ENCODE data around the gene PRDX1. TPM values are rescaled to one million over a fixed set of nuclear protein-coding genes. Genes with fewer than 3 reads are reported as not detected.

PRDX1 gene
- total RNA-seq, 2 donors from 2014 or later, result 64.6 to 103 TPM

DNA sequence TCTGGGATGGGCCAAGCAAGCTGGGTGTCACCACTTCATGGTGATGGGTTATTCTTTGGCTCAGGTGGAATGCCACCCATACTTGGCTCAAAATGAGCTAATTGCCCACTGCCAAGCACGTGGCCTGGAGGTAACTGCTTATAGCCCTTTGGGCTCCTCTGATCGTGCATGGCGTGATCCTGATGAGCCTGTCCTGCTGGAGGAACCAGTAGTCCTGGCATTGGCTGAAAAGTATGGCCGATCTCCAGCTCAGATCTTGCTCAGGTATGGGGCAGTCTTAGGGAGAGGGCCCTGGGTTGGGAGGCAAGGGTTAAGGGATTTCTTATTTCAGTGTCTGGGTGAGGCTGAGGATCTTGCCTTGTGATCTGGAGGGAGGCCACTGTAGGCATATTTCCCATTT is 46.7 kb upstream of the PRDX1 start:
- intact Hi-C loops (cut with DNase I), result loop anchor here (5.0 kb wide), 1 partner anchor 56 kb away; no protein-coding TSS in a partner anchor
- TF ChIP-seq POLR2A (IDR thresholded peaks at IDR 0.05), result no peak
- TF ChIP-seq, protein P1, sequence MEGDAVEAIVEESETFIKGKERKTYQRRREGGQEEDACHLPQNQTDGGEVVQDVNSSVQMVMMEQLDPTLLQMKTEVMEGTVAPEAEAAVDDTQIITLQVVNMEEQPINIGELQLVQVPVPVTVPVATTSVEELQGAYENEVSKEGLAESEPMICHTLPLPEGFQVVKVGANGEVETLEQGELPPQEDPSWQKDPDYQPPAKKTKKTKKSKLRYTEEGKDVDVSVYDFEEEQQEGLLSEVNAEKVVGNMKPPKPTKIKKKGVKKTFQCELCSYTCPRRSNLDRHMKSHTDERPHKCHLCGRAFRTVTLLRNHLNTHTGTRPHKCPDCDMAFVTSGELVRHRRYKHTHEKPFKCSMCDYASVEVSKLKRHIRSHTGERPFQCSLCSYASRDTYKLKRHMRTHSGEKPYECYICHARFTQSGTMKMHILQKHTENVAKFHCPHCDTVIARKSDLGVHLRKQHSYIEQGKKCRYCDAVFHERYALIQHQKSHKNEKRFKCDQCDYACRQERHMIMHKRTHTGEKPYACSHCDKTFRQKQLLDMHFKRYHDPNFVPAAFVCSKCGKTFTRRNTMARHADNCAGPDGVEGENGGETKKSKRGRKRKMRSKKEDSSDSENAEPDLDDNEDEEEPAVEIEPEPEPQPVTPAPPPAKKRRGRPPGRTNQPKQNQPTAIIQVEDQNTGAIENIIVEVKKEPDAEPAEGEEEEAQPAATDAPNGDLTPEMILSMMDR (IDR thresholded peaks at IDR 0.05), result no peak
- Histone ChIP-seq H3K27ac (no peak overlapping the region), H3K4me3 (no peak overlapping the region), H3K27me3 (no peaks in the 10 kb centered on the region), H3K36me3 (replicated peaks in 1 of 2; ENCODE audit: insufficient read depth in 1 of 2, low read depth in 2 of 2) (peaks cover 0 to 27% of the 10 kb centered on the region in 2 donors), H3K4me1 (no peaks in the 10 kb centered on the region), H3K9me3 (no peaks in the 10 kb centered on the region)
- WGBS, 2 donors, result 68 to 86% methylated on average over 1 to 4 of the region's 4 CpGs
- DNase-seq (no peak), ATAC-seq (no peak)

GRCh38 chr1:45567911-45568310 is 46.2 kb upstream of the PRDX1 start:
- ATAC-seq (no peak), DNase-seq (no peak)
- no peaks in the 10 kb centered on the region for H3K9me3 ChIP-seq
- no peak overlapping the region for H3K4me3 ChIP-seq
- H3K4me1 ChIP-seq, result no peaks in the 10 kb centered on the region
- no peak overlapping the region for H3K27ac ChIP-seq
- no peaks in the 10 kb centered on the region for H3K27me3 ChIP-seq
- no peak for TF ChIP-seq POLR2A (IDR thresholded peaks at IDR 0.05)
- TF ChIP-seq, protein P1 (IDR thresholded peaks at IDR 0.05), result no peak
- 79 to 85% methylated on average over 7 of the region's 7 CpGs for WGBS, 2 donors
- peaks cover 0 to 30% of the 10 kb centered on the region in 2 donors for H3K36me3 ChIP-seq (replicated peaks in 1 of 2; ENCODE audit: insufficient read depth in 1 of 2, low read depth in 2 of 2)
- intact Hi-C loops (cut with DNase I), result loop anchor here (5.0 kb wide), 1 partner anchor 56 kb away; no protein-coding TSS in a partner anchor

DNA sequence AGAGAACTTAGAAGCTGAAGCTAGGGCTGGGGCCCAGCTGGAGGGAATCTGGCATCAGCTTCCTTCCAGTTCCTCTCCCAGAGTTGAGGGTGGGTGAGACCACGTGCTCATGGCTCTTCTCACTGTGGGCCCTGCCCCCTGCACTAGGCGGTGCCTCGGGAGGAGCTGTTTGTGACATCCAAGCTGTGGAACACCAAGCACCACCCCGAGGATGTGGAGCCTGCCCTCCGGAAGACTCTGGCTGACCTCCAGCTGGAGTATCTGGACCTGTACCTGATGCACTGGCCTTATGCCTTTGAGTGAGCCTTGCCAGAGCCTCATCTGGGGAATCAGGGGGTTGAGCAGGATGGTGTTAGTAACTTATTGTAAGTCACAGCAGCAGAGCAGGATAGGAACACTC is 45.0 kb upstream of the PRDX1 start:
- H3K4me3 ChIP-seq, result no peak overlapping the region
- peak in 2 of 4 donors; percentile 18 to 35 for DNase-seq
- no peaks in the 10 kb centered on the region for H3K27me3 ChIP-seq
- no peaks in the 10 kb centered on the region for H3K4me1 ChIP-seq
- ATAC-seq, result no peak
- H3K36me3 ChIP-seq (replicated peaks in 1 of 2; ENCODE audit: insufficient read depth in 1 of 2, low read depth in 2 of 2), result peaks cover 0 to 33% of the 10 kb centered on the region in 2 donors
- intact Hi-C loops (cut with DNase I), result loop anchor here (5.0 kb wide), 1 partner anchor 54 kb away; no protein-coding TSS in a partner anchor
- H3K27ac ChIP-seq, result no peak overlapping the region
- WGBS, 2 donors, result 40 to 63% methylated on average over 1 to 3 of the region's 5 CpGs
- no peaks in the 10 kb centered on the region for H3K9me3 ChIP-seq
- TF ChIP-seq POLR2A (IDR thresholded peaks at IDR 0.05), result no peak
- TF ChIP-seq, protein P1 (IDR thresholded peaks at IDR 0.05), result no peak

GRCh38 chr1:45563843-45564242 is 42.2 kb upstream of the PRDX1 start:
- 89 to 100% methylated on average over 2 of the region's 2 CpGs for WGBS, 2 donors
- Histone ChIP-seq H3K36me3 (replicated peaks in 1 of 2; ENCODE audit: insufficient read depth in 1 of 2, low read depth in 2 of 2) (peaks cover 0 to 29% of the 10 kb centered on the region in 2 donors), H3K4me3 (no peak overlapping the region), H3K27ac (no peak overlapping the region), H3K9me3 (no peaks in the 10 kb centered on the region), H3K4me1 (peaks cover 14% of the 10 kb centered on the region), H3K27me3 (no peaks in the 10 kb centered on the region)
- ATAC-seq, result no peak
- TF ChIP-seq, protein P1 (IDR thresholded peaks at IDR 0.05), result no peak
- no peak for TF ChIP-seq POLR2A (IDR thresholded peaks at IDR 0.05)
- intact Hi-C loops (cut with DNase I), result no loop called here
- no peak for DNase-seq

DNA sequence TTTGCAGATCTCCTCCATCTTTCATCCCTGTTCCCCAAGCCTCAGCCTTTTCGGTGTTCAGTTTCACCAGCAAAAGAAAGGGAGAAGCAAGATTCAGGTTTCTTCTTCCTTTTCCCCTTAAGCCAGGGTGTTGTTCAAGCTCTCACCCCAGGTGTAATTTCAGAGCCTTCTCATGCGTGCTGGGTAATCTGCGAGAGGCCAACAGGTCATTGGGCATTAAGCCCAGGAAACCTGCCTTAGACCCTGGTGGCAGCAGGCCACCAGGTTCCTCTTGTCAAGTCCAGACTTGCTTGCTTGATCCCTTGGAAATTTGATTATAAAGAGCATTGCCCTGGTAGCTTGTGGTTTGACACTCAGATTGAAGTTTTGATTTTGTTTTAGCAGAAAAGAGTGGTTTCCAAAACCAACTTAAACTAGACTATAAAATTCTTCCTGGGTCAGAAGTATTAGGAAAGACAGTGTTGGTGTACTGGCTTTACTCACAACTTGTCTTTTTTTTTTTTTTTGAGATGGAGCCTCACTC is 35.8 kb upstream of the PRDX1 start:
- no peak for TF ChIP-seq POLR2A (IDR thresholded peaks at IDR 0.05)
- TF ChIP-seq, protein P1 (IDR thresholded peaks at IDR 0.05), result peak in 3 of 7 experiments; percentile 10 to 19 (median 19)
- WGBS, 2 donors, result 19 to 21% methylated on average over 3 of the region's 3 CpGs
- DNase-seq (peak; percentile 66 to 82 (median 74)), ATAC-seq (peak; percentile 84)
- H3K27ac ChIP-seq, result peak overlapping the region; percentile 42 to 73 (median 62)
- no peak overlapping the region for H3K4me3 ChIP-seq
- no peaks in the 10 kb centered on the region for H3K9me3 ChIP-seq
- H3K27me3 ChIP-seq, result no peaks in the 10 kb centered on the region
- intact Hi-C loops (cut with DNase I), result no loop called here
- peaks cover 0 to 5% of the 10 kb centered on the region in 2 donors for H3K36me3 ChIP-seq (replicated peaks in 1 of 2; ENCODE audit: insufficient read depth in 1 of 2, low read depth in 2 of 2)
- H3K4me1 ChIP-seq, result peaks cover 59% of the 10 kb centered on the region
